ENCODE measurements around the gene EPN2.

GRCh38 chr17:19318611-19319010 is 81.4 kb downstream of the EPN2 start:
- TF ChIP-seq CTCF (conservative IDR thresholded peaks at IDR 0.05 in 1 of 2, IDR thresholded peaks at IDR 0.05 in 1 of 2; ENCODE audit: extremely low read depth in 1 of 2, insufficient read depth in 1 of 2, low read depth in 1 of 2, low read length in 2 of 2) (no peak), EZH2 (IDR thresholded peaks at IDR 0.05; ENCODE audit: borderline replicate concordance, low read length) (no peak)

All from mammary epithelial cell (primary cell).